GM21786 (cell line): ENCODE data around the gene AHNAK.
"Not testable (repeated sequence)": the region's sequence is repeated elsewhere in the genome, so short reads cannot be mapped to it uniquely, and the experiment has no call there.

Experiments used
- ATAC-seq: cut with Tn5 transposase; IDR thresholded peaks from one replicate; pipeline ENCODE4 v1.9.1; 2021; ENCODE audit not compliant: unreplicated experiment

Gene AHNAK

DNA sequence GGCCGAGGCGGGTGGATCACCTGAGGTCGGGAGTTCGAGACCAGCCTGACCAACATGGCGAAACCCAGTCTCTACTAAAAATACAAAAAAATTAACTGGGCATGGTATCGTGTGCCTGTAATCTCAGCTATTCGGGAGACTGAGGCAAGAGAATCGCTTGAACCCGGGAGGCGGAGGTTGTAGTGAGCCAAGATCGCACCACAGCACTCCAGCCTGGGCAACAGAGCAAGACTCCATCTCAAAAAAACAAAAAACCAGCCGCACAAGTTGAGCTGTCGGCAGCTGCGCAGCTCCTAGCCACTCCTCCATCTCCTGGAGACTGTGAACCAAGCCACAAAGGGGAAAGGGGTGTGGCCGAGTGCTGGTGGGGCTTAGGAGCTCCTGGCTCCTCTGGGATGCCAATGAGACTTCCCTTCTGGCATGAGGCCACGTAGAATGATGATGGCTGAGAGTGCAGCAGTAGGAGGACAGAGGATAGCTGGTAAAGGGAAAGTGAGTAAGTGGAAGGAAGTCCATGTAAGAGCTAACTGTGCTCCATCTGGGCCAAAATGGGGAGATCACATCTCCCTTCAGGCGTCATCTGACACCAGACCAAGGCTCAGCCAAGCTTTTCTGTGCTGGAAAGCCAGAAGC lies 47.2 kb downstream of the AHNAK start:
- ATAC-seq: not testable (repeated sequence)

DNA sequence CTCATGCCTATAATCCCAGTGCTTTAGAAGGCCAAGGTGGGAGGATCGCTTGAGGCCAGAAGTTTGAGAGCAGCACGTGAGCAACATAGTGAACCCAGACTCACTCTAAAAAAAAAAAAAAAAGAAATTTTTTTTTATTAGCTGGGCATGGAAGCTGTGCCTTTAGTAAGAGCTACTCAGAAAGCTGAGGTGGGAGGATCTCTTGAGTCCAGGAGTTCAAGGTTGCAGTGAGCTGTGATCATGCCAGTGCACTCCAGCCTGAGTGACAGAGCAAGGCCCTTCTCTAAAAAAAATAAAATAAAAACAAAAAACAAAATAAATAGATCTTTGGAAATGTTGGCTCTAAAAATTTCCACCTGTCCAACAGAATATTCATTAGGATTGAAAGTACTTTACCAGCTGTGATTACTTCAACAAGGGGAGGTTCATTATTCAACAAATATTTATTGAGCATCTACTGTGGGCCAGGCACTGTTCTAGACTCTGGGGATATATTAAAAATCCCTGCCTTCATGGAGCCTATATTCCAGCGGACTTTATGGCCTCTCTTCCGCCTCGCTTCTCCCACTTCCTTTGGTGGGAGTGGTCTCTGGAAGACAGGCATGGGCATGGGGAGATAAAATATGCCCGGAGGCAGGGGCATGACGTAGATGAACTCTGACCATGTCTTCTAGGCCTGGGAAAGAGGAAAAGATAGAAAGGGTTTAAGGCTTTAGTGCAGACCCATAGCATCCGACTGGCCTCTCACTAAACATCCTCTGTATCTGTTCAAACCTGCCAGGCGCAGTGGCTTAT lies 47.9 kb downstream of the AHNAK start:
- ATAC-seq: no peak

DNA sequence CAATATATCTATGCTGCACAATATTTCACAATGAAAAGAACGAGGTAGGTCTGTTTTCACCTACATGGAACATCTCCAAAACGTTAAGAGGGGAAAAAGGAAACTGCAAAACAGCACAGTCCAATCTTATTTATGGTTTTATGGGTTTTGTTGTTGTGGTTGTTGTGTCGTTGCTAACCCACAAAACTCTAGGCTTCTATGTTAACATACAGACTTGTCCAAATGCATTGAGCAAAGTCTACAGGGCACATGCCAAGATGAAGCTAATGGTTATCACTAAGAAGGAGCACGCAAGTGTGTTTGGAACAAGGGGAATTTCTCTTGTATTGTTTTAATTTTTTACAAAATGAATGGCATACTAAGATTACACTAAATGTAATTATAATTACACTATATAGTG lies 48.6 kb downstream of the AHNAK start:
- no peak for ATAC-seq

DNA sequence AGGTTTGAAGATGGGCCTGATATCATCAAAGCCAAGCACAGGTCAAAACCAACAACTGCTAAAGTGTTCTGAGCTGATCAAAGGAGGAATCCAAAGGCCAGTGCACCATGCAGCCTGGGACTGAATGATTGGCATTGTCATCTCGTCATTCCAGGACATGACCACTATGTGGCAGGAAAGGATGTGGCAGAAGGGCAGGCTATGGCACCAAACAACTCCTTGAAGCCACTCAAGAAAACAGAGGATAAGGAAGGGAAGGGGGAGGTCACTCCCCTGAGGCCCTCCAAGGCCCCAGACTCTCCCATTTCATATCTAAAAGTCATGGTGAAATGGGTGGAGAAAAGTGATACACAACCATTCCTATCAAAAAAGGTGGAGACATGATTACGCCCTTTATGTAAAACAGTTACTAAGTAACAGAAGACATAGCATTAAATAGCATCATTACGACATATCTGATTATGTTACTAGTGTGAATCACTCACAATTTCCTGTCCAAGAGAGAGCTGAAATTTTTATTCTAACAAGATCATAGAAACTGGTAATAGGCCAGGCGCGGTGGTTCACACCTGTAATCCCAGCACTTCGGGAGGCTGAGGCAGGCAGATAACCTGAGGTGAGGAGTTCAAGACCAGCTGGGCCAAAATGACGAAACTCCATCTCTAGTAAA lies 49.3 kb downstream of the AHNAK start:
- ATAC-seq: no peak

DNA sequence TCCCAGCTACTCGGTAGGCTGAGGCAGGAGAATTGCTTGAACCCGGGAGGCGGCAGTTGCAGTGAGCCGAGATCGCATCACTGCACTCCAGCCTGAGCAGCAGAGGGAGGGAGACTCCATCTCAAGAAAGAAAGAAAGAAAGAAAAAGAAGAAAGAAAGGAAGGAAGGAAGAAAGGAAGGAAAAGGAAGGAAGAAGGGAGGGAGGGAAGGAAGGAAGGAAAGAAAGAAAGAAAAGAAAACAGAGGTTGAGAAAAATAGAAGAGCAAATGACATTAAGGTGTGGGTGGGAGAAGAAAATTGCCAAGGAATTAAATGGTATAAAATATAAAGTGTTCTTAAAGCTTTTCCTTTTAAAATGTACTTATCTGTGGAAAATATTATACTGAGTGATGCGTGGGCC lies 49.9 kb downstream of the AHNAK start:
- ATAC-seq: no peak

DNA sequence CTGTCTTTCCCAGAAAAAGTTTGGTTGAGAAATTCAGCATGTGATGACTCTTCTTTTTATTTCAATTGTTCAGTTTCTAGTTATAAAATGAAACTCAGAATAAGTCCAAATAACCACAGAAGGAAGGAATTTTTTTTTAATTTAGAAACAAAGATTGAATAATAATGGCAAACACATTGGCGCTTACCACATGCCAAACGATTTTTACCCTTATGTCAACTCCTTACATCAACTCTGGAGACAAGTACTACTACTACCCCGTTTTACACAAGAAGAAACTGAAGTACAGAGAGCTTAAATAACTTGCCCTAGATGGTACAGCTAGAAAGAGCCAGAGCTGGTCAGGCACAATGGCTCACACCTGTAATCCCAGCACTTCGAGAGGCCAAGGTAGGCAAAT lies 52.4 kb downstream of the AHNAK start:
- ATAC-seq: no peak

DNA sequence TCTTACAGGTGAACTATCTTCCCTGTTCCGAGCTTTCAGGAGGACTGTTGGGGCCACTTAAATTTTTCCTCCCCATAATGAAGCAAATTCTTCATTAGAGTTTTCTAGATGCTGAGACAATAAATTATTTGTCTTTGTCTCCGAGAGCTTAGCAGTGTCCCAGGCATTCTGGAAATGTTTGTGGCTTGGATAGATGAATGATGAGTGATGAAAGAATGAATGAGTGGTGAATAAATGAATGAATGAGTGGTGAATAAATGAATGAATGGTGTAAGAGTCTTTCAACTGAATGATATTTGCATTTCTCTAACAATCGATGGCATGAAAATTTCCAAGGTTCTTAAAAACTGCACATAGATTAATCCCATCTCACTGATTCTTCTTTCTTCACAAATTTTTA lies 52.8 kb downstream of the AHNAK start:
- no peak for ATAC-seq

DNA sequence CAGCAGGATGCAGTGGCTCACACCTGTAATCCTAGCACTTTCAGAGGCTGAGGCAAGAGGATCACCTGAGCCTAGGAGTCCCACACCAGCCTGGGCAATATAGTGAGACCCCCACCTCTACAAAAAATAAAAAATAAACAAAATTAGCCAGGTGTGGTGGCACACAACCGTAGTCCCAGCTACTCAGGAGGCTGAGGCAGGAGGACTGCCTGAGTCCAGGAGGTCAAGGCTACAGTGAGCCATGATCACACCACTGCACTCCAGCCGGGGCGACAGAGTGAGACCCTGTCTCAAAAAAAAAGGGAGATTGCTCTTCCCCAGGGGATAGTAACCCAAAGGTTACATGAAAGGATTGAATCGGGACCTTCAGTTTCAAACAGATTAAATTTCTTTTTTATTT lies 54.0 kb downstream of the AHNAK start:
- no peak for ATAC-seq

DNA sequence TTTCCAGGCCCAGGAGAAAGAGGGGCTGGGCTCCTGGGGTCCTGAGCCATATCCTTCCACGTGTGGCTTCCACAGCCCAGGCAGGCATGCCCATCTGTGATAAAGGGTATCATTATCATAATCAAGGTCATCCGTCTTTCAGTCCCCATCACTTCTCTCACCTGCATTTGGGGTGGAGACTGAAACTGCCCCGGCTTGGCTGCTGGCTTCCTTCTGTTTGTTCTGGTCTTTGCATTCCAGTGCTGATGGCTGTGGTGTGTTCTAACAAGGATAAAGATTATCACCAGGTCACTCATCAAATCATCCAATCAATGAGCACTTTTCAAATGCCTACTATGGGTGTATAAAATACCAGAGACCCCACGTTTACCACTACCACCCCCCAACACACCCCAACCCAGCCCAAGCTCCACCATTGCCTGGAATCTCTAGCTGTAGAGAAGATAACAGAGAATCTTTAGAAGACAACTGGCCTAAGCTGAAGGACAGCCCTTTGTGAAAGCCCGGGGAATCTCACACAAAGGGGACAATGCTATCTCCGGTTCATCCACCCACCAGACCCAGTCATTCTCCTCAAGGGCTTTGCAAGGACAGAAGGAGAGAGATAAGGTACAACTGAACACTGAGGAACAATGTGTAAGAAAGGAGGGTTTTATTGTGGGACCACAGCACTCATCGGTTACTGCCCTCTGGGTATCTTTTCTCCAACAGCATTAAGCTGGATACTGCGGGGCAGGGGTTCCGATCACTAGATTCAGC lies 54.9 kb downstream of the AHNAK start:
- ATAC-seq: no peak

DNA sequence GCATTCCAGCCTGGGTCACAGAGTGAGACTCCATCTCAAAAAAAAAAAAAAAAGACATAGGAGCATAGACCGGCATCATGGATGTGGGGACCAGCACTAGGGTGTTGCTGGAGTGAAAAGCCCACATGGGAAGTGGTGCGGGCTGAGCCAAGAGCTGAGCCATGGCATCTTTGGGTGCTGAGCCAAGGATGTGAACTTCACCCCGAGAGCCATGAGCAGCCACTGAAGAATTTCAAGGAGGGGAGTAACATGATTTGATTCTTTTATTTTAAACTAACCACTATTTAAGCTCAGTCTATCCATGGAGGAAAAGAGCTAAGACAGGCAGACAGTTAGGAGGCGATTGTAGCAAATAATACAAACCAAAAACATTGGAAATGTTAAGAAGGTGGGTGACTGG lies 57.4 kb downstream of the AHNAK start:
- ATAC-seq: no peak

DNA sequence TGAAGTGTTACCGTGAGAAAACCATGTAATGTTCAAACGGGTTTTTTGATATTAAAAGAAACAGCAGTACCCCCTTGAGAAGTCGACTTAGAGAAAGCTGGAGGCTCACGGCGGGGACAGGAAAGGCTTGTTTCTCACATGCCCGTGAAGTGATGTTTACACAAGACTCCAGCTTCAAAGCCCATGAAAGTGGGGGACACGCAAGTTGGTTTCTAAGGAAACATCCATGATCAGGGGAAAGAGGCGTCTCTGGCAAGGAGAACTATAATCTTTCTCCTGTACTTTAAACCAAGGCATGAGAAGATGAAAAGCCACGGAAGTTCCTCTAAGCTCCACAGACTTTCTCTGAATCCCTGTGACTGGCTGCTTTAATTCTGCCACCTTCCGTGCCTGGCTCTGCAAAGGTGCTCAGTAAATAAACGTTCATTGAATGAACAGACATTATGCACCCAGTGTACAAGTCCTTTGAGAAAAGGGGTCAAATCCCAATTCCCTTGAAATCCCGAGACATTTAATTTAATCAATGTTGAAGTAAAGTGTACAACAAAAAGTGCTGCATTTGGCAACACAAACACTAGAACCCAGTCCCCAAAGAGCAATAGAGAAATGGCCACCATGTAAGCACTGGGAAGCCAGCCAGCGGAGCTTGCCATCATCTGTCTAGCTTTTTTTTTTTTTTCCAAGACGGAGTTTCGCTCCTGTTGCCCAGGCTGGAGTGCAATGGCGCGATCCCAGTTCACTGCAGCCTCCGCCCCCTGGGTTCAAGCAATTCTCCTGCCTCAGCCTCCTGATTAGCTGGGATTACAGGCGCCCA lies 58.7 kb downstream of the AHNAK start:
- no peak for ATAC-seq

DNA sequence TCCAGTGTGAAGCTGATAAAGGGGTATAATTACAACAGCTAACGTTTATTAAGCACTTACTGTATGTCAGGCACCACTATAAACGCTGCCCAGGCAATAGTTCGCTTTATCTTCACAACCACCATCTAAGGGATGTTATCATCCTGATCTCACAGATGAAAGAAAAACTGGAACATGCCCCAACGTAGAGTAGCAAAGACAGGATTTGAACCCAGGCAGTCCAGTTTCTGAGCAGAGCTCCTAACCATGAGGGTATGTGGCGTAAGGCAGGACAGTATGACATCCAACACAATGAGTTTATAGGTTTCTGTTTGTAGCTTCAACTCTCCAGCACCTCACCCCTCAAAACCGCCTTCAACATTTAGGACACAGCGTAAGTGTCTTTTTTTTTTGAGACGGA lies 59.5 kb downstream of the AHNAK start:
- ATAC-seq: no peak

DNA sequence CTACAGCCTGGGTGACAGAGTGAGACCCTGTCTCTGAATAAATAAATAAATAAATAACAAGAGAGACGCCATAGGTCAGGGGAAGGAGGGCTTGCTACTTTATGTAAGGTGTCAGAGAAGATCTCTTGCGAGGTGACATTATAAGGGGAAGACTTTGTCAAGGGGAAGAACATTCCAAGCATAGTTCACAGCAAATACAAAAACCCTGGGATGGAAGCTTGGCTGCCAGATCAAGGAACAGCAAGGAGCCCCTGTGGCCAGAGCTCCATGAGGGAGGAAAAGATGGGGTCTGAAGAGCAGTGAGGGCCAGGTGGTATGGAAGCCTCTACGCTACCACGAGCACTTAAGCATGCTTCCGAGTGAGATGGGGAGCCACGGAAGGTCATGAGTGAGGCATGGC lies 62.3 kb downstream of the AHNAK start:
- no peak for ATAC-seq

DNA sequence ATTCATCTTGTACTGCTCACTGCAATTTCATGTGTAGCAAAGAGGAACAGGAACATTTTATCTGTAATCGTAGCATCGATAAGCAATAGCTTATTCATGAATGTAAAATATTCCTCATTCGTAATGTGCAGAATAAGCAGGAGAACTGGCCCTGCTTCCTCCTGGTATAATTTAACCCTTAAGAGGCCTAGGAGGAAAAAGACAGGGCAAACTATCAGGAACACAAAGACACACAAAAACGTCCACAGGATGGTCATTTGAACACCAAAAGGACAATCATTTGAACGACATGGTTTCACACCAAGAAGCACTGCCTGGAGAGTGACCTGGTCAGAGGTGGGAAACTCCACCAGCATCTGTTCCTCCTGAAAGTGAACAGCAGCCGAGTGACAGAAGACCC lies 63.9 kb downstream of the AHNAK start:
- no peak for ATAC-seq

DNA sequence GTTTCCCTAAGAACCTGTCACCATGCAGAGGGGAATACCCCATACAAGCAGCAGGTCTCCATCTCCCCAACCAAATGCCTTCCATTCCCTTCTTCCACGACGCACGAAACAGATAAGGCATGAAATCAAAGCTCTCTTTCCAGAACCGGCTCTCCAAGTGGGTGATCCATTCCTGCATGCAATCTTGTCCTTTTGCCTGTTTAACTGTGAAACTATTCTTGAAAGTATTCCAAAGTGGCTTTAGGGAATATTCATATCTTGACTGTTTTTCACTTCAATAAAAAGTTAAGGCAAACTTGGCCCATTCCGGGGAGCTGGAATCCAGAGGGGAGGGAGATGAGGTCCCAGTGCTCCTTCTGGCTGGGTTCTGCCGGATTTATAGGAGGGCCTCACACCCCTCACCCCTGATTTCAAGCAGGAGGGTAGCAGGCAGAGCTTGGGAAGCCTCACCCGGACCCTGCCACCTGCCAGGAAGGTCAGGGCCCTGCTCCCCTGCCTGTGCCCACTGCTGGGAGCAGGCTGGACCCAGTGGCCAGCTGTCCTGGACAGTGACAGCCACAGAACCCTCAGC lies 66.9 kb downstream of the AHNAK start:
- ATAC-seq: no peak

DNA sequence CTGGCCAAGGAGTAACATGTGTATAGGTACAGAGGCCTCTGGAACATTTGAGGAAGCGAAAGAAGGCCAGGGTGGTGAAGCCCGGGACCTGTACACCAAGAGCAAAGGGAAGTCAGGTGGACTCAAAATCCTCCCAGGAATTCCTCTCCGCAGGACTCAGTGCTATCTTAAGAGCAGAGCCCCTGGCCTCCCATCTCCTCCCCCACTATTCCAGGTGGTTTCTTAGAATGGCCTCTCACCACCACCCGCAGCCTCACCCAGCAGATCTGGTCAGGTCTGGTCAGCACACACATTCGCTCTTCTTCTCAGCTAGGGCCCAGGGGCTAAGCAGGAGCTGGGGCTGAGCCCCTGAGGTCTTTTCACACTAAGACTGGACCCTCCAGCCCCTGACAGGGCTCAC lies 68.7 kb downstream of the AHNAK start:
- ATAC-seq: no peak

DNA sequence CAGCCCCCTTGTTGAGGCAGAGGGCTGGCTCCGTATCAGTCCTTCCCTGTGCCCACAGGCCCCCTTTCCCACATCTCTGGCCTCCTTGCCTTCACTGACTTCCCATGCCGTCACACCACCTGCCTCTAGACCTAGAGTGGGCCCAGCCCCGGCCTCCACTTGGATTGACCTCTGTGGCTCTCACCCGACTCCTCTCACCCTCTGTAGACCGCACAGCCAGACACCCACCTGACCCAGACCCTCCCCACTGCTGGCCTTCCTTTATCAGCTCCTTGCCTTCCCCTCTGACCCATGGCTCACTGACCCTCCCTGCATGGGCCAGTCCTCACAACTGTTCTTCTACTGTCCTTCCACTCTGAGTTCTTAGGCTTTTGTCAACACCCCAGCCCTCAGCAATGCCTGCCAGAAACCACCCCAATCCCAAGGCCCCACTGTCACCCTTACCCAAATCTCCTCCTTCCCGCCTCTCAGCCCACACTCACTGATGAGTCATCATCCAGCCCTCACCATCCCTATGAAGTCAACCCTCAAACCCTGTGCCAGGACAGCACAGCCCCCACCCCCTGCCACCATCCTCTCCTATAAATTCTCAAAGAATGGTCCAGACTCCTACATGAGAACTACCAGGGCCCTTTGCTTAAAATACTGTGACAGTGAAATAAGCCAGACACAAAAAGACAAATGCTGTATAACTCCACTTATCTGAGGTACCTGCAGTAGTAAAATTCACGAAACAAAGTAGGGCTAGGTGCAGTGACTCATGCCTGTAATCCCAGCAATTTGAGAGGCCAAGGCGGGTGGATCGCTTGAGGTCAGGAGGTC lies 74.3 kb downstream of the AHNAK start:
- ATAC-seq: no peak

DNA sequence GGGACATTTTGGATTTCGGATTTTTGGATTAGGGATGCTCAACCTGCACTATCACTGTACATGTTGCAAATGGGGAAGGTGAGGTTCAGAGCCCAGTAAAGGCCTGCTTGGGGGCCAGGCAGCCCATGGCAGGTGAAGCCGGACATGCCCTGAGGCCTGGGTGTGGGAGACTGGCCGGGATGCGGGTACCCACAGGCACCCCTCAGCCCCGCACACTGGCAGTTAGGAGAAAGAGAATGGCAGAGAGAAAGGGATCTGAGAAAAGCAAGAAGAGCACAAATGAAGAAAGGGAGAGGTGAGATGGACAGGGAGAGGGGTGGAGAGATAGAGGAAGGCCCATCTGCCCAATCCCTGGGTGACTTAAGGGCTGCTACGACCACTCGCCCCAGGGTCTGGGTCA lies 75.0 kb downstream of the AHNAK start:
- no peak for ATAC-seq

DNA sequence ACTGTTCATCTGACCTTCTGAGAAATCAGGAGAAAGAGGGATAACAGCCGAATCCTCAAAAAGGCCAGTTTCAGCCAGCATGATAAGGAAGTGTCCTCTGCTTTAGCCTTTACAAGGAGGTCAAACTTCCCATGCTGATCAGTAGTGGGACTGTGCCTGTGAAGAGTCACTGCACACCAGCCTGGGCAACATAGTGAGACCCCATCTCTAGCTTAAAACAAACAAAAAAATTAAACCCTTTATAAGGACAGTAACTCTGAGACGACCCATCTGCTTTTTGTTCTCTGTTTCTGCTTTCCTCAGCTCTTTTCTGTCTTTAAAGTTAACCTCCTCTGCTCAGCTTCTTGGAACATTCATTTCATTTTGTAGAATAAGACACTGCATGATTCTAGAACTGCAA lies 78.0 kb downstream of the AHNAK start:
- no peak for ATAC-seq

DNA sequence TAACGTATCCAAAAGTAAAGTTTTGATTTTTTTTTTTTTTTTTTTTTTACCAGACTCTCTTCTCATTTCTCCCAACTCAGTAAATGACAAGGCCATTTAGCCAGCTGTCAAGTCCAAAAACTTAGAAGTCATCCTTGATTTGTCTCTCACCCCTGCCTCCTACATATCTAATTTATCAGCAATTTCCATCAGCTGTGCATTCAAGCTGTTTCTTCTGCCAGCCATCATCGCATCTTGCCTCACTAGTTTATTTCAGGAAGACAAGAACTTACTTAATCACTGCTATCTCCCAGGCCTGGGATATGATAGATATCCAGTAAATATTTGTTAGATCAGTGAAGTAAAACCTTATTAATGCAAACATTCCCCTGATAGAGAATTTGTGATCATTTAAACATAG lies 80.2 kb downstream of the AHNAK start:
- ATAC-seq: no peak
